GM19240 (cell line): Measurements from ENCODE around the gene DGKK.
"Not testable (repeated sequence)": the region's sequence is repeated elsewhere in the genome, so short reads cannot be mapped to it uniquely, and the experiment has no call there.

Experiments used
- DNase-seq: peaks from one replicate; pipeline ENCODE4 v3.0.0; 2011; ENCODE audit warnings: low spot score; ENCODE audit not compliant: insufficient read length

DGKK gene

DNA sequence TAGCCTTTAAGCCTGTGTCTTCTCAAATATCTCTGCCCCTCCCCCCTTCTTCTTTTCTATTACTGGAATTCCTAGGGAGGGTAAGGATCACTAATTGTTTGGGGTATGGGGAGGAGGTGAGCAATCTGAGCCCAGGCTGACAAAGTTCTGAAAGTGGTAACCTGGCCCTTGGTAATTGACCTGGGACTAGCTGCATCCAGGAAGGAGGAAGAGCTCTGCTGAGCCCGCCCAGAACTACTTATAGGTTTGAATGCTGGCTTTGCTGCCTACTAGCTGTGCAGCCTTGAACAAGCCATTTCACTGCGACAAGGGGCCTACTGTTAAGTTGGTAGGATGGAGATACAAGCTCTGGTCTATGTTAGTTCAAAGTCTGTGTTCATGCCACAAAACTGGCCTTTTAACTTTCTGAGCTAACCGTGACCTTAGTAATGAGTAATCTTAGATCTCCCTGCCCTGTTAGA is 37.8 kb downstream of the DGKK start:
- no peak for DNase-seq

DNA sequence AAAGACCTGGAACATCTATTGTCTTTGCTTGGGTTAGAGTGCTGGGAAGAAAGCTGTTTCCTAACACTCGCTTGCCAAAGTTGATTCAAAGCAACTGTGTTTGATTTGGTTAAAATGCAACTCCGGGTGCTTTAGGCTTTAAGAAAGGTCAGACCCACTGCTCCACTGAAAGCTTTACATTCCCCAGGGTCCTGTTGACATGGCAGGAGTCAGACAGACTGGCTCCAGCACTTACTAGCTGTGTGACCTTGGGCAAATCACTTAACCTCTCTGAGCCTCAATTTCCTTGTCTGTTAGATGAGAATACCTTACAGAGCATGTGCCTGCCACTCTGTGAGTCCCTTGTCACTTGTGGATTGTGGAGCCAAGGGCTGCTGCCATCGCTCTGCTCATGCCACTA is 39.0 kb downstream of the DGKK start:
- no peak for DNase-seq

- DNase-seq: no peak
Measured at GRCh38 chrX:50430917-50431575, 39.6 kb downstream of the DGKK start.

GRCh38 chrX:50428174-50428573 is 42.5 kb downstream of the DGKK start:
- DNase-seq: no peak

DNA sequence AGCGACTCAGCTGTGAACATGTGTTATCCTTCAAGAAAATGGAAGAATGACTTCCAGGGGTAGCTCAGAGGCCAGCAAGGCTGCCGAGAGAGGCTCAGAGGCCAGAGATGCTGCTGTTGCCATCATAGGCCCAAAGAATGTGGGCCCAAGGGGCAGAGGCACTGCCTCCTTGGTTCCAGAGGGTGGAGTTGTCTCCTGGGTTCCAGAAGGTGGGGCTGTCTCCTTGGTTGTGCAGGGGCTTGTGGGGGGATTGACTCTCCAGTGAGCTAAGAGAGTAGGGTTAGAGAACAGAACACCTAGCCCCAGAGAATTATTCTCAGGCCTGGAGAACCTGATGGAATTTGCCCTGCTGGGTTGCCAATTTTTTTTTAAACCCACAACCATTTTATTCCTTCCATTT is 62.6 kb downstream of the DGKK start:
- no peak for DNase-seq

- DNase-seq: no peak
Measured at GRCh38 chrX:50403903-50404302, 66.7 kb downstream of the DGKK start.

DNA sequence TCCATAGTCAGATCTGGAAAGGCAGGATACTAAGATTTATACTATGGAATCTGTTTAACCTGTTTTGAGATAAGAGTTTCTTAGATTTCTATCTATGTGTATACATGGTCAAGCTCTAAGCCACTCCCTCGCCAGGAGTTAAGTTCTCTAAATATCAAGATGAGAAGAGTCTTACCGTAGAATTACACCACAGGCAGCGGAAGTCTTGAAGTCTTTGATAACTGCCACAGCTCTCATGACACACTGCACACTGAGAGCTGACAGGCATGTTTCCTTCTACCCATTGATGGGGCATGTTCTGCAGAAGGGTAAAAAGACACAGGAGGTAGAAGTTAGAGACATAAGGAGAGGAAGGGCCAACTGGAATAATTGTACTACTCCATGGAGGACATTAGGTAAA is 67.7 kb downstream of the DGKK start:
- no peak for DNase-seq

DNA sequence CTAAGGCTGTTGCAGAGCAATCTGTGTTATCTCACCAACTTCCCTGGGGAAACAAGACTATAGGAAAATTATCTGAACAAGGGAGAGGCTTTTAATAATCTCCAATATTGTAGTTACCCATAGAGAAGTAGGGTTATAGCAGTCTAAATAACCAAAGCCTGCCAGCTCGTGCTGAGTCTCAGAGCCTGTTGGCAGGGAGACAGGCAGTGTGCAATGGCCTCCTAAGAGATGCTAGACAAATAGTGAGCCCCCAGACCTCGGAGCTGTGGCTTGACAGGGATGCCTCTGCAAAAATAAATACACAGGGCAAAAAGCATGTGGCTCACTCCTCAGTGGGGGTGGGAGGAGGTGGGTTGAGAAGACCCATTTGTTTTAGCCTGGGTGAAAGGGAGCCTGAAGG is 76.7 kb downstream of the DGKK start:
- no peak for DNase-seq

- DNase-seq: no peak
Measured at GRCh38 chrX:50386520-50386919, 84.1 kb downstream of the DGKK start.

DNA sequence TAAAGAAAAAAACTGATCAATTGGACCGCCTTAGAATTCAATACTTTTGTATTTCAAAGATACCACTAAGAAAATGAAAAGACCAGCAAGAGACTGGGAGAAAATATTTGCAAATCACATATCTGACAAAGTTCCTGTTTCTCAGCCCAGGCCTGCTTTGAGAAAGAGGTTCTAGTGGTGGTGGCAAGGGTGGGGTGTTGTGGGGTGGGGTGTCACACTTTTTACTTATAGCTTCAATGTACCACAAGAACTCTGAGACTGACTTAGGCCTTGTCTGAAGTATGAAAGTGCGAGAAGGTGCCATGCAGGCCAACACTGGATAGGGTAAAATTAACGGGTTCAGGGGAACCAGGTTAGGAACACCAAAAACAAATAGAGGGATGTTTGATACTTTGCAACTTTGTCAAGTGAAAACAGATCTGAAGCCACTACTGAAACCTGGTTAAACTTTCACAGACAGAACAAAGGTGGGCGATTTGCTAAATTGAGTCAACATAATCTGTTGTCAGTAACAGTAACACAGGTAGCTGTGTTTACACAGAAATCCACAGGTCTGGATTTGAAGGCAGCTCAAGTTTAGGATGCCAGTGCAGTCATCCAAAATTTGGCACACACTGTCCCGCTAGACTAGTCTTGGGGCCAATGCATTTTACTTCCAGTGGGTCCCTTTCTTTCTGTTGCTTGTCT is 88.8 kb downstream of the DGKK start:
- no peak for DNase-seq

- DNase-seq: no peak
Measured at GRCh38 chrX:50375481-50376267, 95.0 kb downstream of the DGKK start.

GRCh38 chrX:50372966-50373365 is 97.7 kb downstream of the DGKK start:
- DNase-seq: no peak

- DNase-seq: no peak
Measured at GRCh38 chrX:50343917-50344316, 126.7 kb downstream of the DGKK start.

GRCh38 chrX:50333308-50333707 is 137.3 kb downstream of the DGKK start:
- DNase-seq: no peak

DNA sequence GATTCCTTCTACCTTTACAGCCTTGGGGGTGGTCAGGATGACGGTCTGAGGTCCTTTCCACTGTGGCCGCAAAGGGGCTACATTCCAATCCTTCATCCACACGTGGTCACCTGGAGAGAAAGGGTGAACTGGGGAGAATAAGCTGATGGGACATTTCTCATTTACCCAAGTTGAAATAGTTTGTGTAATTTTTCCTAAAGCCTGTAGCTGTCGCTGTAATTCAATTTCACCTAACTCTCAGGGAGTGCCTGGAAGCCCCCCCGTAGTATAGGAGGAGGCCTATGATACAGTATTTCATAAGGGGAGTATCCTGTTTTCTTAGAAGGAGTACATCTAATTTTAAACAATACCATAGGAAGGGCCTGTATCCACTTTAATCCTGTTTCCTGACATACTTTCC is 138.0 kb downstream of the DGKK start:
- not testable (repeated sequence) for DNase-seq

DNA sequence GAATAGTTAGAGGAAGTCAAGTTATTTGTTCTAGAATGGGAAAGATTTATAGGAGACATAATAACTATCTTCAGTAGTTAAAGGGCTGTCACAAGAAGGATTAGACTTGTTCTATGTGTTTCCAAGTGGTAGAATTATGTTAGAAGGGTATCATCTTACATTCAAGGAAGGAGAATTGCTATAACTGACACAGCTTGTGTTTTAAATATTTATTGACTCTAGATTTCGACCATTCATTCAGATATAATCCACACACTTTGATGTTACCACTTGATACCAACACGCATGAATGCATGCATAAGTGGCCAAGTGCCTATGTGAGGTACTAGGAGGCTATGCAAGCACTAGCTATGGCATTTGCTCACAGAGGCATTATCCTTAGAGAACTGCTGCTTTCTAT is 143.4 kb downstream of the DGKK start:
- no peak for DNase-seq
